Transverse colon (tissue), 3 donors: Measurements from ENCODE around the gene NEK2.

Source experiments
- CTCF ChIP-seq, 5 experiments: fragments of 200-600 bp in 3 of 5; fragments of 450-650 bp in 2 of 5; sonication (generic) in 3 of 5; IDR thresholded peaks; 1 replicate in 2 of 5; 2 replicates in 3 of 5; pipeline ENCODE4 v1.5.1; 2016 to 2017; ENCODE audit warnings: antibody characterized with exemption in 5 of 5, inconsistent platforms in 3 of 5, mild to moderate bottlenecking in 2 of 5, moderate library complexity in 1 of 5
- POLR2A ChIP-seq: fragments of 450-650 bp; IDR thresholded peaks from one replicate; pipeline ENCODE4 v1.6.1; 2016; ENCODE audit warnings: antibody characterized with exemption, mild to moderate bottlenecking, moderate library complexity

- TF ChIP-seq CTCF (IDR thresholded peaks at IDR 0.05), result no peak
- no peak for TF ChIP-seq POLR2A
Observed at GRCh38 chr1:211711315-211711705, 35.9 kb upstream of the NEK2 start.
